Aorta (tissue), 5 donors: ENCODE measurements around the gene CLPTM1. TPM values are rescaled to one million over a fixed set of nuclear protein-coding genes. Genes with fewer than 3 reads are reported as not detected.

ENCODE experiments used
- ATAC-seq: fragments of 200-7000 bp; cut with Tn5 transposase; one replicate; pipeline ENCODE4 v1.9.1; 2022; ENCODE audit warnings: moderate library complexity; ENCODE audit not compliant: low FRiP score
- DNase-seq, 2 donors: peaks; one replicate each; pipeline ENCODE4 v3.0.0-alpha.2; 2020
- H3K27ac ChIP-seq, 2 donors: one replicate each; pipeline ENCODE4 v1.5.1; 2013; ENCODE audit warnings: low read length in 2 of 2, mild to moderate bottlenecking in 2 of 2, moderate library complexity in 2 of 2, control low read depth in 1 of 2, inconsistent platforms in 1 of 2, low read depth in 1 of 2
- H3K27me3 ChIP-seq, 2 donors: one replicate each; pipeline ENCODE4 v1.6.1; 2013; ENCODE audit warnings: control low read depth in 1 of 2, low read length in 1 of 2, mild to moderate bottlenecking in 1 of 2, moderate library complexity in 1 of 2; ENCODE audit not compliant: insufficient read depth in 2 of 2, control insufficient read depth in 1 of 2
- H3K36me3 ChIP-seq, 2 donors: one replicate each; pipeline ENCODE4 v1.6.1; 2013; ENCODE audit warnings: control low read depth in 1 of 2, low read length in 1 of 2, mild to moderate bottlenecking in 1 of 2; ENCODE audit not compliant: insufficient read depth in 2 of 2, control insufficient read depth in 1 of 2
- H3K4me1 ChIP-seq, 2 donors: one replicate each; pipeline ENCODE4 v1.6.1; 2013; ENCODE audit warnings: low read length in 2 of 2, control low read depth in 1 of 2, mild to moderate bottlenecking in 1 of 2, moderate library complexity in 1 of 2; ENCODE audit not compliant: insufficient read depth in 2 of 2, control insufficient read depth in 1 of 2
- H3K4me3 ChIP-seq, 2 donors: one replicate each; pipeline ENCODE4 v1.5.1; 2013; ENCODE audit warnings: low read length in 2 of 2, control low read depth in 1 of 2, mild to moderate bottlenecking in 1 of 2
- H3K9me3 ChIP-seq: one replicate; pipeline ENCODE4 v1.6.1; 2013; ENCODE audit warnings: mild to moderate bottlenecking, low read length; ENCODE audit not compliant: control insufficient read depth
- WGBS, 2 donors: extraction: QIAGEN DNeasy Blood & Tissue Kit; methylation state at CpG; one replicate each; pipeline ENCODE4 v1.1.7; 2013; 5-methylcytosine and 5-hydroxymethylcytosine counted together
- intact Hi-C, 2 donors: fragments of 100-400 bp; cut with DNase I; formaldehyde crosslinking; loops; one replicate each; pipeline versions ENCODE4 v1.14.2 to v1.15.0; 2022
- polyA plus RNA-seq, 2 donors: library from polyadenylated mRNA; stranded (reverse); fragments of 200-250 nt; gene quantifications; one replicate each; pipeline ENCODE4 v1.2.3, GENCODE V29; 2013
- total RNA-seq, 2 donors: library from RNA; stranded (reverse); fragmentation: NEBNext Ultra II Directional; extraction: Animal tissue kit (Norgen Biotek cat#: 25700); gene quantifications; one replicate each; pipeline ENCODE4 v1.2.1, GENCODE V29; 2021
- donor health status: healthy with polysubstance abuse.
- donor health status: Bipolar disorder and iron deficiency.
- donor health status: DM: no; HTN: no; CAD: no.
- donor health status: DM: no; HTN: no; CAD: no.
- donor health status: DM: yes; HTN: yes; CAD: no.

Gene CLPTM1
- total and polyA plus RNA-seq, 4 donors, result 25.7 to 81.4 (median 71.5) TPM

DNA sequence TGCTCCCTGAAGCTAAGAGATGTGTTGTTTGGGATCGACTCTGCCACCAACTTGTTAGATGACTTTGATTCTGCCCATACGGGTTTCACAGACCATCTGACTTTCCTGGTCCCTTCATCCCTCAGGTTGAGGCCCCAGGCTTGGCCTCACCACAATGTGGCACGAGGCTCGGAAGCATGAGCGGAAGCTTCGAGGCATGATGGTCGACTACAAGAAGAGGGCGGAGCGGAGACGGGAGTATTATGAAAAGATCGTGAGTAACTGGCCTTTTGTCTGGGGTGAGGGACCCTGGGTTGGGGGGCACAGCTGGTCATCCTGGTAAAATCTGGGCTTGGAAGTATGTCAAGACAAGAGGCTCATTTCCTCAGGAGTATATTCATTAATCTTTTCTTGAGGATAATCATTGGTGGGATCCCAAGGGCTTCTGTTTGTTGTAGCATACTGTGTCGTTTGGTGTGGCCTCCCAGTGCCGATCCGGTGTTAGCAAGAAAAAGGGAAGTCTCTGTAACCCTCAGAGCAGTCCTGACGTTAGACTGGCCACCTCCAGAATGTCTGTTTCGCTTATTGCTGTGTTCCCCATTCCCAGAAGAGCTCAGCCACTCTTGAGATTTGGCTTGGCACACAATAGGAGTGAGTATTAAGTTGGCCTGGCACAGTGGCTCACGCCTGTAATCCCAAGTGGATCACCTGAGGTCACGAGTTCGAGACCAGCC lies 85.0 kb downstream of the CLPTM1 start:
- intact Hi-C loops, result no loop called here
- ATAC-seq (no peak), DNase-seq (no peak)
- Histone ChIP-seq H3K9me3 (no peaks in the 10 kb centered on the region), H3K4me3 (no peak overlapping the region), H3K4me1 (no peaks in the 10 kb centered on the region), H3K27me3 (no peaks in the 10 kb centered on the region), H3K36me3 (peaks cover 0 to 5% of the 10 kb centered on the region in 2 donors), H3K27ac (no peak overlapping the region)
- 76 to 77% methylated on average over 19 of the region's 19 CpGs for WGBS, 2 donors

DNA sequence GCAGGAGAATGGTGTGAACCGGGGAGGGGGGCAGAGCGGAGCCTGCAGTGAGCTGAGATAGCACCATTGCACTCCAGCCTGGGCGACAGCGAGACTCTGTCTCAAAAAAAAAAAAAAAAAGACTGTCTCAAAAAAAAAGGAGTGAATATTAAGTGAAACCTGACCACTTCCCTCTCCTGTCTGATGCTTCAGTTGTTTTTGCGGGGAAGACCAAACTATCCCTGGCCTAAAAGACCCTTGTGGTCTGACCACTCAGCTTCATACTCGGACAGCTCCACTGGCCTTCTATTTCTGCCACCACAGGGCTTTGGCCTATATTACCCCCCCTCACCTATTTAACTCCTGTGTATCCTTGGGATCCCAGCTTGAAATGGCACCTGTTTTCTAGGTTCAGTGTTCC lies 85.9 kb downstream of the CLPTM1 start:
- no peak for DNase-seq
- H3K4me1 ChIP-seq, result no peaks in the 10 kb centered on the region
- no peak overlapping the region for H3K4me3 ChIP-seq
- 77 to 78% methylated on average over 5 to 6 of the region's 6 CpGs for WGBS, 2 donors
- no peaks in the 10 kb centered on the region for H3K9me3 ChIP-seq
- H3K27me3 ChIP-seq, result no peaks in the 10 kb centered on the region
- H3K27ac ChIP-seq, result no peak overlapping the region
- no peak for ATAC-seq
- H3K36me3 ChIP-seq, result peaks cover 0 to 9% of the 10 kb centered on the region in 2 donors
- intact Hi-C loops, result no loop called here

Other genes with a start within 250 kb of the CLPTM1 start
- gene BCL3, start 206.7 kb upstream of the CLPTM1 start, total RNA-seq, result 100 to 1,000 TPM in 1 of 2 donors, 10 to 100 TPM in 1; 46.4 to 102 TPM
- gene BCL3, start 206.7 kb upstream of the CLPTM1 start, polyA plus RNA-seq, result 10 to 100 TPM; 29.9 to 36.2 TPM
- gene CBLC, start 177.5 kb upstream of the CLPTM1 start, total RNA-seq, result not detected
- gene CBLC, start 177.5 kb upstream of the CLPTM1 start, polyA plus RNA-seq, result 10 to 100 TPM in 1 of 2 donors, not detected in 1; 13.3 TPM
- gene BCAM, start 146.3 kb upstream of the CLPTM1 start, total RNA-seq, result 100 to 1,000 TPM; 146 to 161 TPM
- gene BCAM, start 146.3 kb upstream of the CLPTM1 start, polyA plus RNA-seq, result 100 to 1,000 TPM in 1 of 2 donors, 10 to 100 TPM in 1; 43.1 to 109 TPM
- 10 to 100 TPM; 88.2 to 97.8 TPM for gene NECTIN2, start 109.1 kb upstream of the CLPTM1 start, total RNA-seq
- gene NECTIN2, start 109.1 kb upstream of the CLPTM1 start, polyA plus RNA-seq, result 10 to 100 TPM; 27.8 to 49.5 TPM
- gene TOMM40, start 64.1 kb upstream of the CLPTM1 start, total RNA-seq, result 10 to 100 TPM; 22.3 to 23.6 TPM
- 10 to 100 TPM in 1 of 2 donors, 1 to 10 TPM in 1; 8.9 to 14.8 TPM for gene TOMM40, start 64.1 kb upstream of the CLPTM1 start, polyA plus RNA-seq
- 100 to 1,000 TPM in 1 of 2 donors, 10 to 100 TPM in 1; 96.1 to 105 TPM for gene APOE, start 49.6 kb upstream of the CLPTM1 start, total RNA-seq
- gene APOE, start 49.6 kb upstream of the CLPTM1 start, polyA plus RNA-seq, result 100 to 1,000 TPM; 207 to 455 TPM
- 10 to 100 TPM; 14.8 to 22.2 TPM for gene APOC1, start 40.8 kb upstream of the CLPTM1 start, total RNA-seq
- gene APOC1, start 40.8 kb upstream of the CLPTM1 start, polyA plus RNA-seq, result 100 to 1,000 TPM in 1 of 2 donors, 1 to 10 TPM in 1; 7.4 to 127 TPM
- gene APOC4, start 13.1 kb upstream of the CLPTM1 start, total RNA-seq, result not detected
- not detected for gene APOC4, start 13.1 kb upstream of the CLPTM1 start, polyA plus RNA-seq
- gene APOC2, start 9.3 kb upstream of the CLPTM1 start, total RNA-seq, result 1 to 10 TPM; 1.2 to 1.5 TPM
- gene APOC2, start 9.3 kb upstream of the CLPTM1 start, polyA plus RNA-seq, result 10 to 100 TPM in 1 of 2 donors, not detected in 1; 18.8 TPM
- gene RELB, start 46.1 kb downstream of the CLPTM1 start, total RNA-seq, result 10 to 100 TPM; 20.2 to 30.0 TPM
- gene RELB, start 46.1 kb downstream of the CLPTM1 start, polyA plus RNA-seq, result 10 to 100 TPM in 1 of 2 donors, 1 to 10 TPM in 1; 7.0 to 10.6 TPM
- 100 to 1,000 TPM in 1 of 2 donors, 10 to 100 TPM in 1; 79.9 to 105 TPM for gene CLASRP, start 83.7 kb downstream of the CLPTM1 start, total RNA-seq
- gene CLASRP, start 83.7 kb downstream of the CLPTM1 start, polyA plus RNA-seq, result 100 to 1,000 TPM in 1 of 2 donors, 10 to 100 TPM in 1; 18.2 to 209 TPM
- gene ZNF296, start 121.1 kb downstream of the CLPTM1 start, total RNA-seq, result under 1 TPM; 0.19 to 0.45 TPM
- 1 to 10 TPM in 1 of 2 donors, under 1 TPM in 1; 0.38 to 1.1 TPM for gene ZNF296, start 121.1 kb downstream of the CLPTM1 start, polyA plus RNA-seq
- gene GEMIN7, start 123.9 kb downstream of the CLPTM1 start, total RNA-seq, result 10 to 100 TPM in 1 of 2 donors, 1 to 10 TPM in 1; 8.0 to 12.3 TPM
- gene GEMIN7, start 123.9 kb downstream of the CLPTM1 start, polyA plus RNA-seq, result 10 to 100 TPM in 1 of 2 donors, 1 to 10 TPM in 1; 6.4 to 13.5 TPM
- gene PPP1R37, start 137.8 kb downstream of the CLPTM1 start, total RNA-seq, result 10 to 100 TPM; 12.1 to 22.7 TPM
- gene PPP1R37, start 137.8 kb downstream of the CLPTM1 start, polyA plus RNA-seq, result 10 to 100 TPM in 1 of 2 donors, 1 to 10 TPM in 1; 7.1 to 16.8 TPM
- not detected for gene NKPD1, start 205.6 kb downstream of the CLPTM1 start, total RNA-seq
- under 1 TPM in 1 of 2 donors, not detected in 1; 0.05 TPM for gene NKPD1, start 205.6 kb downstream of the CLPTM1 start, polyA plus RNA-seq
- gene TRAPPC6A, start 222.9 kb downstream of the CLPTM1 start, total RNA-seq, result 10 to 100 TPM in 1 of 2 donors, 1 to 10 TPM in 1; 9.5 to 13.6 TPM
- 10 to 100 TPM; 16.5 to 17.0 TPM for gene TRAPPC6A, start 222.9 kb downstream of the CLPTM1 start, polyA plus RNA-seq
- gene BLOC1S3, start 223.4 kb downstream of the CLPTM1 start, total RNA-seq, result 10 to 100 TPM in 1 of 2 donors, 1 to 10 TPM in 1; 7.5 to 12.2 TPM
- 1 to 10 TPM; 2.9 to 5.3 TPM for gene BLOC1S3, start 223.4 kb downstream of the CLPTM1 start, polyA plus RNA-seq